ENCODE measurements around the gene ID4. TPM values are rescaled to one million over a fixed set of nuclear protein-coding genes. Genes with fewer than 3 reads are reported as not detected.

ID4 gene
- polyA plus RNA-seq, 2 of the 4 experiments (the other 2 are of a cell fraction), result 2.6 to 6.1 TPM

GRCh38 chr6:19827903-19828302, 9.3 kb upstream of the ID4 start:
- TF ChIP-seq SMC3 (IDR thresholded peaks at IDR 0.05) (no peak), SREBF2 (IDR thresholded peaks at IDR 0.05) (no peak), TFCP2L1 (CRISPR knock-in tag; IDR thresholded peaks at IDR 0.05) (no peak), EHMT2 (IDR thresholded peaks at IDR 0.05; ENCODE audit: low read depth) (no peak), FOSB (CRISPR knock-in tag; IDR thresholded peaks at IDR 0.05) (no peak), HOXB5 (CRISPR knock-in tag; IDR thresholded peaks at IDR 0.05) (no peak), HOXB13 (CRISPR knock-in tag; IDR thresholded peaks at IDR 0.05; ENCODE audit: low read depth) (no peak), GATA3 (IDR thresholded peaks at IDR 0.05; ENCODE audit: borderline replicate concordance) (no peak), CBX2 (IDR thresholded peaks at IDR 0.05; ENCODE audit: borderline replicate concordance, low read depth) (no peak), EP300 (IDR thresholded peaks at IDR 0.05) (no peak), RNF2 (IDR thresholded peaks at IDR 0.05; ENCODE audit: borderline replicate concordance, low read depth) (no peak), CTCF (IDR thresholded peaks at IDR 0.05) (no peak), MYC (IDR thresholded peaks at IDR 0.05; ENCODE audit: borderline replicate concordance, low read length) (no peak), USF2 (IDR thresholded peaks at IDR 0.05) (no peak), ELK1 (IDR thresholded peaks at IDR 0.05; ENCODE audit: low read depth, low read length) (no peak), CHD2 (IDR thresholded peaks at IDR 0.05; ENCODE audit: low read length, partially characterized antibody) (no peak)
- Histone ChIP-seq H3K4me1 (peaks cover 8% of the 10 kb centered on the region; the same call in 1 of the 3 replicates), H3K4me2 (no peak overlapping the region), H3K9me3 (peaks cover 5% of the 10 kb centered on the region; the same call in 1 of the 3 replicates), H3K4me3 (no peak overlapping the region), H3K27ac (no peak overlapping the region)
- ATAC-seq (no peak), FAIRE-seq (no peak), DNase-seq (ENCODE audit: low read depth in 1 of 2, low spot score in 1 of 2) (no peak)
- ChIA-PET CTCF (no interaction called here), POLR2A (no interaction called here)
- WGBS (ENCODE audit: missing lambda C conversion rate), result 32% methylated on average over 1 of the region's 1 CpG

GRCh38 chr6:19830171-19830570, 7.0 kb upstream of the ID4 start:
- TF ChIP-seq ESRRA (IDR thresholded peaks at IDR 0.05; ENCODE audit: borderline replicate concordance, low read length), result no peak
- TF ChIP-seq FOXS1 (CRISPR knock-in tag; IDR thresholded peaks at IDR 0.05), result no peak
- TF ChIP-seq TFCP2L1 (CRISPR knock-in tag; IDR thresholded peaks at IDR 0.05), result no peak
- TF ChIP-seq BHLHE40 (IDR thresholded peaks at IDR 0.05; ENCODE audit: low read depth, low read length), result no peak
- no peak for TF ChIP-seq MAX (IDR thresholded peaks at IDR 0.05)
- no peak for TF ChIP-seq CBX2 (IDR thresholded peaks at IDR 0.05; ENCODE audit: borderline replicate concordance, low read depth)
- no peak for TF ChIP-seq CBX8 (IDR thresholded peaks at IDR 0.05)
- no peak for TF ChIP-seq RARB (CRISPR knock-in tag; IDR thresholded peaks at IDR 0.05)
- ATAC-seq (no peak), FAIRE-seq (no peak), DNase-seq (ENCODE audit: low read depth in 1 of 2, low spot score in 1 of 2) (no peak)
- ChIA-PET CTCF (interaction anchor here (1.0 kb wide), 1 partner anchor 32 kb away, joined by 3 read pairs; no protein-coding TSS in a partner anchor), POLR2A (no interaction called here)
- 38% methylated on average over 2 of the region's 2 CpGs for whole genome bisulfite sequencing (ENCODE audit: missing lambda C conversion rate)
- Histone ChIP-seq H3K4me2 (no peak overlapping the region), H3K27ac (no peak overlapping the region), H3K9me3 (peaks cover 5% of the 10 kb centered on the region; the same call in 1 of the 3 replicates), H3K4me3 (no peak overlapping the region), H3K4me1 (peaks cover 8% of the 10 kb centered on the region; the same call in 1 of the 3 replicates)
